ENCODE data around the gene CMTR1.

DNA sequence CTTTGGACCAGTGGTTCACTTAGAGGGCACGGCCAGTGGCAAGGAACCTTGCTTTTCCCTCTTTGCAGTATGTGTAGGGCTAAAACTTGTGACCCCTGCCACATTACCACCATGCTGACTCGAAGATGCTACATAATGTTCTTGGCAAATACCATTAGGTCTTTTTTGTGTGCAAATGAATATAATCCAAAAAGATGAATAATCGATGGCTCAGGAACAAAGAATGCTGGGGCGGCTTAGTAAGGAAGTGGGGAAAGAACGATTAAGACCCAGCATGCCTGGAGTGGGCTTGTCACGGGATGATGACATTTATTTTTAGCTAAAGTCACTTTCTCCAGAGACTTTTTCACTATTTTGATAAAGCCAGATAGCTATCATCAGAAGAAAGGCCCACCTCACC is 23.1 kb downstream of the CMTR1 start:
- TF ChIP-seq ELF4 (IDR thresholded peaks at IDR 0.05) (no peak), FOXA1 (IDR thresholded peaks at IDR 0.05) (no peak), L3MBTL2 (conservative IDR thresholded peaks at IDR 0.05) (no peak), LEF1 (IDR thresholded peaks at IDR 0.05; ENCODE audit: borderline replicate concordance) (no peak), FOXM1 (IDR thresholded peaks at IDR 0.05; ENCODE audit: borderline replicate concordance) (no peak), FOXK2 (IDR thresholded peaks at IDR 0.05) (no peak), BHLHE40 (IDR thresholded peaks at IDR 0.05; ENCODE audit: borderline replicate concordance) (no peak)
- TF ChIP-seq, protein P1, sequence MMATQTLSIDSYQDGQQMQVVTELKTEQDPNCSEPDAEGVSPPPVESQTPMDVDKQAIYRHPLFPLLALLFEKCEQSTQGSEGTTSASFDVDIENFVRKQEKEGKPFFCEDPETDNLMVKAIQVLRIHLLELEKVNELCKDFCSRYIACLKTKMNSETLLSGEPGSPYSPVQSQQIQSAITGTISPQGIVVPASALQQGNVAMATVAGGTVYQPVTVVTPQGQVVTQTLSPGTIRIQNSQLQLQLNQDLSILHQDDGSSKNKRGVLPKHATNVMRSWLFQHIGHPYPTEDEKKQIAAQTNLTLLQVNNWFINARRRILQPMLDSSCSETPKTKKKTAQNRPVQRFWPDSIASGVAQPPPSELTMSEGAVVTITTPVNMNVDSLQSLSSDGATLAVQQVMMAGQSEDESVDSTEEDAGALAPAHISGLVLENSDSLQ (IDR thresholded peaks at IDR 0.05), result no peak

All from HEK293T (cell line).